ENCODE data around the gene LIMS1. TPM values are rescaled to one million over a fixed set of nuclear protein-coding genes. Genes with fewer than 3 reads are reported as not detected.

LIMS1 gene
- total RNA-seq, 1 donor from 2014 or later, result 494 TPM

- DNase-seq, result no peak
Measured at GRCh38 chr2:108616318-108616717, 82.0 kb downstream of the LIMS1 start.

DNA sequence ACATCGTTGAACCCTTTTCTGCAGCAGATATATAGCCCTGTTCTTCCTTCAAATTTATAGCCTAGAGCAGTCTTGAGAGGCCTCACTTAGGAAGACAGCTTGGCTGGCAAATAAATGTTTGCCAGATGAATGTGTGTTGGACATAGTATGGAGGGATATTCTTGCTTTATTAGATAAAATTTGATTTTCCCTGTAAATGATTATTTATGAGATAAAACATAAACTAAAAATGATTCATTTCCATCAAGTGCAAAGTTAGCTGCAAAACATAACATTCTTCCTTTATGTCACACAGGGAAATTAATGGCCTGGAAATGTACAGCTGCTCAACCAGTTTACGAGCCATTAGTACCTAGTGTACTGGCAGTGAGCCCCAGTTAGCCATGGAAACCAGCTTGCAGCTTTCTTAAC is 82.5 kb downstream of the LIMS1 start:
- peak; percentile 63 for DNase-seq

DNA sequence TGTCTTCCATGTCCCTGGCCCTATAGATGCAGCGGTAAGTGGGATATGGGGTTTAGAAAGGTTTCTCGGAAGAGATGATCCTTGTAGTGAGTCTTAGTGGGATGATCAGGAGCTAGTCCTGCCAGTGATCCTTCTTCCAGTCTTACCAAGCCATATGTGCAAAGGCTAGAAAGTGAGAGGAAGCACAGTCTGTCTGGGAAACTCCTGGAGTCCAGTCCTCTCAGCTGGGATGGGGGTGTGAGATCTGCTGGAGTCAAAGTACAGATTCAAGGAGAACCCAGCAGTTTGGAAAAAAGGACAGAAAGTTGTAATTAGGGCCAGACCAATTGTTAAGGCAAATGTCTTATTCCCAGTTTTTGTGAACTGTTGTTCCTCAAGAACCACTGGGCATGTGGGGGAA is 83.3 kb downstream of the LIMS1 start:
- no peak for DNase-seq

GRCh38 chr2:108619925-108620620 is 85.8 kb downstream of the LIMS1 start:
- DNase-seq, result no peak

GRCh38 chr2:108620656-108621055 is 86.4 kb downstream of the LIMS1 start:
- DNase-seq, result no peak

- peak; percentile 68 for DNase-seq
Measured at GRCh38 chr2:108621087-108621559, 86.9 kb downstream of the LIMS1 start.

GRCh38 chr2:108621687-108622681 is 87.7 kb downstream of the LIMS1 start:
- DNase-seq, result peak; percentile 36

DNA sequence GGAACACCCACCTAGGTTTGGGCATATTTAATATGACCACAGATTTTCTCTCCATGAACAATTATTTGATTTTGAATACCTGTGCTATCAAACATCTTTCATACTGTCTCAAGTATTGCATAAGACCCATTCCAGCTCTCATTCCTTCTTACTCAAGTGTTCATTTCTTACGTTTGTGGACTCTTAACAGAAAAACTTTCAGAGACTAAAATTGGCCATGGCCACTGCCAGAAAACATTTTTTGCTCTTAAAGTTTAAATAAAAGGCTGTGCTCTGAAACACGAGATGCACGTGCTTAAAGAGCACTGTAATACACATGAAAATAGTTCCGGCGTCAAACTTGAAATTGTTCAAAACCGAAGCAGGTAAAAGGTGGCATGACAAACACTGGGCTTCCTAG is 89.3 kb downstream of the LIMS1 start:
- DNase-seq, result no peak

GRCh38 chr2:108625186-108625827 is 91.0 kb downstream of the LIMS1 start:
- no peak for DNase-seq

DNA sequence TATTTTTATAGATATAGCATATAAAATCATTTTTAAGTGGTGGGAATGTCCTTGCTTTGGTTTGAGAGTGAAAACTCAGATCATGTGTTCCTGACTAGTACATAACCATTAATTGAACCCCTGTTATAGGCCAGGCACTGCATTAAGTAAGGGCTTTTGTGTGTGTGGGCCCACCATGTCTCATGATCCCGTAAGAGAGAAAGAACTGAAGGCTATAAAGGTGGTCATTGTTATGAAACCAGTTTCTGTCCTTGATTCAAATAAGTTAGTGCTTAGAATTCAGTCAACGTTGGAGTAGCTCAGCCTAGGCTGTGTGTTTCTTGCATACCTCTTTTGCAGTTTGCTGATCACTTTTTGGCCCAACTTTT is 91.5 kb downstream of the LIMS1 start:
- DNase-seq, result no peak

- no peak for DNase-seq
Measured at GRCh38 chr2:108626995-108627394, 92.7 kb downstream of the LIMS1 start.

DNA sequence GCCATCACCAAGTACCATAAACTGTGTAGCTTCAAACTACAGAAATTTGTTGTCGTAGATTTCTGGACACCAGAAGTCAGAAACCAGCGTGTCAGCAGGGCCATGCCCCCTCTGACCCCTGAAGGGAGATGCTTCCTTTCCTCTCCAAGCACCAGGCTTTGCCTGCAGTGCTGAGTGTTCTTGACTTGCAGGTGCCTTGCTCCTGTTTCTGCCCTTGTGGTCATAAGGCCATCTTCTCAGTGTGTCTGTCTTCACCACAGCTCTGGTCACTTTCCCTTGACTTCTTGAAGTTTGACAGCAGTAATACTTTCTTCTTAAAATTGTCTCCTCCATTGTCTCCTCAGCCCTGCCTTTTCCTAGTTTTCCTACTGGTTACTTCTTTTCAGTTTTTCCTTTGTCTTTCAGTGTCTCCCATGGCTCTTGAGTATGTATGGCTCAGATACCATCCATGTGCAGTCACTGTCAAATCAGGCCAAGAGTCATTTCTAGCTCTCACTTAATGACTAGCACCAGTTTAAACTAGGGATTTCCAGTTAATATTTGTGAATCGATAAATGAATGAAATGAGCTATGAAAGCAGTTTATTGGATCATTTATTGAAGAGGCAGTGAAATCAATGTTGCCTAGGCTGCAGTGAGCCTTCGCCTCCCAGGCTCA is 93.8 kb downstream of the LIMS1 start:
- DNase-seq, result no peak

GRCh38 chr2:108628936-108629335 is 94.7 kb downstream of the LIMS1 start:
- no peak for DNase-seq

DNA sequence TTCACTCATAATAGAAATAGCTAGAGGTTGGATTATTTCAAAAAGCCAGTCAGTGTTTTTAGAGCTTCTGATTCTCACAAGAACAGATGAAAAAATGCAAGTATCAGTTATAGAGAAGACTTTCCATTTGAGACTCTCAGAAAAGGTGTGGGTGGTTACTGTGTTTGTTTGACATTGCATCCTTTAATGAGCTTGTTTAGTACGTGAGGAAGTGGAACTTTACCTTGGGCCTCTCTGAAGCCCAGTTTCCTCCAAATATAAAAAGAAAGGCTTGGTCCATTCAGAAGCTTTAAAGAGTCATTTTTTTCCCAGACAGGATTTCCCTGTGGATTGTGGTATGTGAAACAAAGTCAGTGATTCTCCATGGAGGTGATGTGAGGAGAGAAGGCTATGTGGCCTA is 95.1 kb downstream of the LIMS1 start:
- no peak for DNase-seq

DNA sequence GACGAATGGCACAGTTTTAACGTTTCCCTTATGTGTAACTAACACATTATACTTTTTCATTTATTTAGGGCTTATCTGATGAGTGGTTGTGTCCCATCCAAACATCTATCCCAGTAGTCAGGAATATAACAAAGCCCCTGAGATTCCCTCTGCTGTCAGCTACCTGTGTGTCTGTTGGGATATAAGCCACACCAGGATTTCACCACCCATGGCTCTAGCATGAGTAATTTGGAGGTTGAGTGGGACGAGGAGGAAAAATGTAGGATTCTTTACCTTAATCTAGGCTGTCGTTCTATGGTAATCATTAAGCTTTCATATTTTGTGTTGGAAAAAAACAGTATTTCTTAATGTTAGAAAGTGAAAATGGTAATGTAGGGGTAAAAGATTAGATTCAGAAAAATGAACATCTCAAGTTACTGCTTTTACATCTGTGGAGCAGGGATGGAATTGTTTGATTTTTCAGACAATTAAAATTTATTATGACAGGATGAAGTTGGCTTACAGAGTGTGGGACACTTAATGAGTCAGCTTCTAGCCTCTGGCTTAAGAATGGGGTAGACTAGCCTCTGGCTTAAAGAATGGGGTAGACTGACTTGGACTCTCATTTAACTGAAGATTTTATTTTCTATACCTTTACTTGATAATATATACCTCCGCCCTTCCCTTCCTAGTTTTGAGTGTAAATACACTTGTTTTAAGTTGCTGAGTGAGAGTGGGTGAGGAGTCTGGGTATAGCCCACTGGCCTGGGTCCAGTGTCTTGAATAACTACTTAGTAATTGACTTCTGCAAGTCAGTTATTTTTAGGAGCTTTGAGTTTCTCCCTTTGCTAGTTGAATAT is 96.5 kb downstream of the LIMS1 start:
- DNase-seq, result peak; percentile 35

DNA sequence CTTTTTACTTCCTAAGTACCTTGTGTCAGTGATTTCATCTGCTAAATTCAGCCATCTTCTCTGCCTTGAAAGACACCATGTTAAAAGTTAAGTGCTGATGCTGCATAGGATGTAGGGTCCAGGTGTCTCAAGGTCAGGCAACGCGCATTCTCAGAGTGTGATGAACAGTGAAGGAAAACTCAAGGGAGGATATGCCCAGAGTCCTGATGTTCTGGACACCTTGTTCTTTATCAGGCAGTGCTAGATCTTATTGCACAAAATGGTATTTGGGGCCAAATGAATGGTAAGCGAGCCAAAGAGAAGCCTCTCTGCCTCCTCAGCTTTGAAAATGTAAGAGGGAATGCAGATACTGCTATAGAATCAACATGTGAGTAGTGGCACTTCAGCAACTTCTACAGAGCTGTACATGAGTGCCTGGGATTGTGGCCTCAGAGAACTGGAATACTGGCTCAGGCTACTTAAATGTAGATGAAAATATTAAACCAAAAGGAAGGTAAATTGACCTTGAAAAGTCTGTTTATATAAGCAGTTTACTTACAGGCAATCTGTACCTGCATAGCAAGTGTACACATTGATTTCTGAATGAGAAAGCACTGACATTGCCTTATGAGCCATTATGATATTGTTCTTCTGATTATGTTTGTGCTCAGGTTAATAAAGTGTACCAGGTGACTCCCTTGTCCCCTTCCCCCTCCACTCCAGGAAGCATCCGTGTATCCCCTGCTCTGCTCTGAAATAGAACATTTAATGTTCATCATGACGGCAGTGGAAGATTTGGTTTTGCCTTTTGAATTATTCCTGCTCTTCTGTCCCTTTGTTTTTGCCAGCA is 98.3 kb downstream of the LIMS1 start:
- DNase-seq, result no peak

GRCh38 chr2:108633409-108633808 is 99.1 kb downstream of the LIMS1 start:
- DNase-seq, result peak; percentile 56

- DNase-seq, result peak; percentile 38
Measured at GRCh38 chr2:108634011-108634410, 99.7 kb downstream of the LIMS1 start.

GRCh38 chr2:108634576-108635160 is 100.4 kb downstream of the LIMS1 start:
- DNase-seq, result peak; percentile 51

DNA sequence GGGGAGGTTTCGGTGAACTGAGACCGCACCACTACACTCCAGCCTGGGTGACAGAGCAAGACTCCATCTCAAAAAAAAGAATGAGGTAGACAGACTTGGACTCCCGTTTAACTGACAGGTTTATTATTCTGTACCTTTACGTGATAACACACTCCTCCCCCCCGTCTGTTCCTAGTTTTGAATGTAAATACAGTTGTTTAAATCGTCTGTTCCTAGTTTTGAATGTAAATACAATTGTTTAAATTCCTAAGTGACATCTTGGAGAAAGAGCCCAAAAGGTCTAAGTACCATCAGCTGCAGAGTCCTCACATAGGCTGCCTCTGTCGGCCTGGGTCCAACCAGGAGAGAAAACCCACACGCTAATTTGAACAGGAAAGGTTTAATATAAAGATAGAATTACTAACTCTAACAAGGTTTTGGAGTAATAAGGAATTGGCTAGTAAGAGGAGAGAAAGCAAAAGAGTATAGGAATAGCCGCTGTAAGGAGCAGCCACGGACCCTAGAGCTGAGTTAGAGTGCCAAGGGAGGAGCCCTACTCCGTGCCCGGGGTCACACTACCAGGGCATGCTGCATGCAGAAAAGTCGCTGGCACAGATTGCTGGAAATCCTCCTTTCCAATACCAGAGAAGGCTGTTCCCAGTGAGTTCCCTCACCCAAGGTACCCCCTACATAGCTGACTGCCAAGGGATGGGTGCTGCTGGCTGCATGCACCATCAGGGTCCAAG is 101.5 kb downstream of the LIMS1 start:
- no peak for DNase-seq
